GM21528 (cell line): ENCODE measurements around the gene ITIH3.
"Not testable (repeated sequence)": the region's sequence is repeated elsewhere in the genome, so short reads cannot be mapped to it uniquely, and the experiment has no call there.

Experiments used
- ATAC-seq: cut with Tn5 transposase; IDR thresholded peaks from one replicate; pipeline ENCODE4 v1.9.1; 2021; ENCODE audit warnings: mild to moderate bottlenecking, moderate library complexity; ENCODE audit not compliant: unreplicated experiment, low FRiP score

The ITIH3 gene

GRCh38 chr3:52794612-52795099 is at the start of gene ITIH3:
TSS of gene ITIH3 (plus strand) at chr3:52794796. CDS start at chr3:52794804, 8 bp downstream.
- no peak for ATAC-seq

GRCh38 chr3:52752045-52752660 is 42.4 kb upstream of the ITIH3 start:
- ATAC-seq, result no peak

GRCh38 chr3:52754373-52754772 is 40.2 kb upstream of the ITIH3 start:
- ATAC-seq, result no peak

GRCh38 chr3:52756141-52756540 is 38.5 kb upstream of the ITIH3 start:
- no peak for ATAC-seq

- ATAC-seq, result no peak
Measured at GRCh38 chr3:52763466-52763865, 31.1 kb upstream of the ITIH3 start.

- ATAC-seq, result no peak
Measured at GRCh38 chr3:52769786-52770455, 24.7 kb upstream of the ITIH3 start.

- peak; percentile 87 for ATAC-seq
Measured at GRCh38 chr3:52770496-52771333, 23.9 kb upstream of the ITIH3 start, which contains the start of gene NEK4. TSS of gene NEK4 (minus strand) at chr3:52770940. CDS start at chr3:52770746, 194 bp downstream.

GRCh38 chr3:52771334-52771681 is 23.3 kb upstream of the ITIH3 start:
- ATAC-seq, result peak; percentile 16

- no peak for ATAC-seq
Measured at GRCh38 chr3:52771702-52772101, 22.9 kb upstream of the ITIH3 start.

- ATAC-seq, result no peak
Measured at GRCh38 chr3:52773361-52774065, 21.1 kb upstream of the ITIH3 start.

GRCh38 chr3:52774066-52774713 is 20.4 kb upstream of the ITIH3 start:
- ATAC-seq, result no peak

- no peak for ATAC-seq
Measured at GRCh38 chr3:52774901-52775864, 19.4 kb upstream of the ITIH3 start.

GRCh38 chr3:52775877-52776276 is 18.7 kb upstream of the ITIH3 start:
- ATAC-seq, result no peak

- not testable (repeated sequence) for ATAC-seq
Measured at GRCh38 chr3:52776486-52776885, 18.1 kb upstream of the ITIH3 start.

- no peak for ATAC-seq
Measured at GRCh38 chr3:52777127-52777958, 17.3 kb upstream of the ITIH3 start, which contains the start of gene ITIH1. TSS of gene ITIH1 (plus strand) at chr3:52777599. CDS start at chr3:52777616, 17 bp downstream.

GRCh38 chr3:52777959-52778805 is 16.4 kb upstream of the ITIH3 start:
- no peak for ATAC-seq
